H1 (cell line): ENCODE results near the gene DCAF8. TPM values are rescaled to one million over a fixed set of nuclear protein-coding genes. Genes with fewer than 3 reads are reported as not detected.

Source experiments
- CTCF ChIA-PET: fragments of 300-600 bp; sonication (Branson Sonifier 250); formaldehyde crosslinking; loops from one replicate; lab custom pipeline; 2021; ENCODE audit not compliant: partially characterized antibody; lab: Charles Lee
- POLR2A ChIA-PET: fragments of 300-600 bp; sonication (Branson Sonifier 250); formaldehyde crosslinking; loops from one replicate; lab custom pipeline; 2021; ENCODE audit warnings: inconsistent platforms; ENCODE audit not compliant: partially characterized antibody; lab: Charles Lee
- DNase-seq, 2 experiments: peaks; one replicate each; pipeline versions ENCODE4 v3.0.0 to v3.0.0-alpha.2; 2010 to 2022; ENCODE audit warnings: low spot score in 2 of 2, low read depth in 1 of 2, mixed read lengths in 1 of 2
- FAIRE-seq: peaks from 2 replicates; lab custom pipeline; 2011; peaks lifted over from hg19 to GRCh38; lab: Jason Lieb, UNC
- H2AFZ ChIP-seq: 2 replicates; pipeline ENCODE4 v1.8.1; 2012; ENCODE audit warnings: low read length, inconsistent platforms
- H2AK5ac ChIP-seq: 2 replicates; pipeline ENCODE4 v1.6.1; 2013; ENCODE audit warnings: low read depth, low read length
- H2BK120ac ChIP-seq: replicated peaks from 2 replicates; pipeline ENCODE3; 2013; ENCODE audit warnings: low read depth, low read length, inconsistent platforms
- H2BK12ac ChIP-seq: 2 replicates; pipeline ENCODE4 v1.6.1; 2013; ENCODE audit warnings: low read depth, low read length
- H2BK15ac ChIP-seq: 2 replicates; pipeline ENCODE4 v1.6.1; 2013; ENCODE audit warnings: low read length
- H2BK20ac ChIP-seq: 2 replicates; pipeline ENCODE4 v1.6.1; 2013; ENCODE audit warnings: low read length
- H2BK5ac ChIP-seq: 2 replicates; pipeline ENCODE4 v1.6.1; 2013; ENCODE audit warnings: low read depth, low read length
- H3K14ac ChIP-seq: 2 replicates; pipeline ENCODE4 v1.6.1; 2013; ENCODE audit warnings: inconsistent platforms; ENCODE audit not compliant: insufficient read length
- H3K18ac ChIP-seq: 2 replicates; pipeline ENCODE4 v1.6.1; 2013; ENCODE audit warnings: low read length; ENCODE audit errors: extremely low read depth
- H3K23ac ChIP-seq: 2 replicates; pipeline ENCODE4 v1.6.1; 2013; ENCODE audit warnings: inconsistent platforms; ENCODE audit not compliant: insufficient read length
- H3K23me2 ChIP-seq: 2 replicates; pipeline ENCODE4 v1.6.1; 2013; ENCODE audit warnings: low read depth, low read length
- H3K27ac ChIP-seq: 2 replicates; pipeline ENCODE4 v1.6.1; 2011; ENCODE audit warnings: low read depth, low read length, inconsistent platforms
- H3K27me3 ChIP-seq, 4 experiments: replicated peaks in 1 of 4; 1 replicate in 1 of 4; 2 replicates in 3 of 4; pipeline versions ENCODE4 v1.6.1 to v1.8.1; 2011 to 2013; ENCODE audit warnings: low read length in 3 of 4, mild to moderate bottlenecking in 3 of 4, inconsistent platforms in 2 of 4, mixed read lengths in 2 of 4, moderate library complexity in 1 of 4; ENCODE audit not compliant: control insufficient read depth in 3 of 4, insufficient read depth in 3 of 4; ENCODE audit errors: extremely low read depth in 1 of 4
- H3K36me3 ChIP-seq, 4 experiments: 2 replicates each; pipeline versions ENCODE4 v1.6.1 to v1.8.1; 2011 to 2013; ENCODE audit warnings: mild to moderate bottlenecking in 4 of 4, low read length in 3 of 4, moderate library complexity in 2 of 4, control low read depth in 1 of 4, inconsistent platforms in 1 of 4; ENCODE audit not compliant: insufficient read depth in 4 of 4, control insufficient read depth in 2 of 4
- H3K4ac ChIP-seq: replicated peaks from 2 replicates; pipeline ENCODE3; 2013; ENCODE audit warnings: low read length, low read depth, mixed read lengths, inconsistent platforms; ENCODE audit not compliant: insufficient read length
- H3K4me1 ChIP-seq, 4 experiments: replicated peaks in 1 of 4; 1 replicate in 1 of 4; 2 replicates in 3 of 4; pipeline versions ENCODE4 v1.6.1 to v1.8.1; 2011 to 2013; ENCODE audit warnings: low read length in 3 of 4, inconsistent platforms in 2 of 4, mixed read lengths in 1 of 4; ENCODE audit not compliant: insufficient read depth in 4 of 4, control insufficient read depth in 3 of 4
- H3K4me2 ChIP-seq, 2 experiments: 2 replicates each; pipeline versions ENCODE4 v1.6.1 to v1.8.1; 2011 to 2013; ENCODE audit warnings: low read depth in 2 of 2, low read length in 2 of 2, control low read depth in 1 of 2, inconsistent platforms in 1 of 2, mild to moderate bottlenecking in 1 of 2; ENCODE audit not compliant: insufficient read depth in 1 of 2
- H3K4me3 ChIP-seq, 4 experiments: fragments of 200-600, 300-600 bp in 1 of 4; sonication (generic), shearing (Covaris generic), sonication (Bioruptor Twin) in 1 of 4; 2 replicates each; pipeline versions ENCODE4 v1.5.1 to v1.8.1; 2011 to 2016; ENCODE audit warnings: low read length in 4 of 4, low read depth in 3 of 4, control low read depth in 2 of 4, inconsistent platforms in 2 of 4, mild to moderate bottlenecking in 2 of 4, mixed read lengths in 1 of 4, moderate library complexity in 1 of 4; ENCODE audit not compliant: insufficient read depth in 2 of 4; ENCODE audit errors: extremely low read depth in 1 of 4
- H3K56ac ChIP-seq: replicated peaks from 2 replicates; pipeline ENCODE3; 2013; ENCODE audit warnings: low read depth, mild to moderate bottlenecking, mixed read lengths, low read length, inconsistent platforms; ENCODE audit not compliant: insufficient read length
- H3K79me1 ChIP-seq: 2 replicates; pipeline ENCODE4 v1.6.1; 2013; ENCODE audit warnings: low read depth, low read length, control low read depth
- H3K79me2 ChIP-seq, 2 experiments: 2 replicates each; pipeline versions ENCODE4 v1.6.1 to v1.8.1; 2012 to 2013; ENCODE audit warnings: low read length in 2 of 2, mild to moderate bottlenecking in 2 of 2, inconsistent platforms in 1 of 2; ENCODE audit not compliant: insufficient read depth in 2 of 2, control insufficient read depth in 1 of 2
- H3K9ac ChIP-seq, 4 experiments: replicated peaks in 1 of 4; 1 replicate in 1 of 4; 2 replicates in 3 of 4; pipeline versions ENCODE4 v1.6.1 to v1.8.1; 2011 to 2013; ENCODE audit warnings: low read depth in 3 of 4, low read length in 3 of 4, control low read depth in 2 of 4, mild to moderate bottlenecking in 2 of 4, moderate library complexity in 2 of 4, inconsistent platforms in 1 of 4; ENCODE audit errors: extremely low read depth in 1 of 4
- H3K9me3 ChIP-seq, 2 experiments: 2 replicates each; pipeline versions ENCODE4 v1.6.1 to v1.8.1; 2012 to 2013; ENCODE audit warnings: mild to moderate bottlenecking in 2 of 2, moderate library complexity in 2 of 2, control low read depth in 1 of 2, inconsistent platforms in 1 of 2, low read depth in 1 of 2, low read length in 1 of 2, mixed read lengths in 1 of 2; ENCODE audit not compliant: insufficient read depth in 2 of 2
- H4K20me1 ChIP-seq, 2 experiments: replicated peaks in 1 of 2; 2 replicates each; pipeline versions ENCODE3 to v1.8.1; 2011 to 2013; ENCODE audit warnings: inconsistent platforms in 2 of 2, low read length in 2 of 2, mild to moderate bottlenecking in 1 of 2; ENCODE audit not compliant: insufficient read depth in 2 of 2, control insufficient read depth in 1 of 2
- H4K5ac ChIP-seq: 2 replicates; pipeline ENCODE4 v1.6.1; 2013; ENCODE audit warnings: low read length, low read depth, mixed read lengths, inconsistent platforms; ENCODE audit not compliant: insufficient read length
- H4K8ac ChIP-seq: 2 replicates; pipeline ENCODE4 v1.8.0; 2013; ENCODE audit warnings: mild to moderate bottlenecking, moderate library complexity, low read length, inconsistent platforms; ENCODE audit not compliant: insufficient read depth; ENCODE audit errors: extremely low read depth
- H4K91ac ChIP-seq: replicated peaks from 2 replicates; pipeline ENCODE3; 2013; ENCODE audit warnings: low read length, mixed read lengths, inconsistent platforms; ENCODE audit not compliant: insufficient read length
- FOSL1 ChIP-seq: IDR thresholded peaks from 2 replicates; pipeline ENCODE4 v1.6.1; 2011; ENCODE audit warnings: mild to moderate bottlenecking, low read depth, low read length, moderate library complexity; ENCODE audit not compliant: insufficient read depth
- HDAC2 ChIP-seq, 2 experiments: fragments of 300-600 bp in 1 of 2; sonication (generic) in 1 of 2; IDR thresholded peaks; 2 replicates each; pipeline ENCODE4 v1.6.1; 2011 to 2012; ENCODE audit warnings: low read depth in 2 of 2, low read length in 2 of 2, mild to moderate bottlenecking in 2 of 2, moderate library complexity in 2 of 2, borderline replicate concordance in 1 of 2, inconsistent platforms in 1 of 2
- KDM4A ChIP-seq: IDR thresholded peaks from one replicate; pipeline ENCODE4 v1.7.1; 2012; ENCODE audit warnings: low read depth, mild to moderate bottlenecking, moderate library complexity, low read length, inconsistent platforms; ENCODE audit not compliant: severe bottlenecking
- POLR2A ChIP-seq, 2 experiments: IDR thresholded peaks; 1 replicate in 1 of 2; 2 replicates in 1 of 2; pipeline ENCODE4 v1.6.1; 2011; ENCODE audit warnings: low read depth in 2 of 2, low read length in 2 of 2, mild to moderate bottlenecking in 2 of 2; ENCODE audit errors: control extremely low read depth in 1 of 2
- SIN3A ChIP-seq, 2 experiments: IDR thresholded peaks in 1 of 2; conservative IDR thresholded peaks in 1 of 2; 2 replicates each; pipeline ENCODE4 v1.6.1; 2011 to 2012; ENCODE audit warnings: low read length in 2 of 2, improper control_type of control experiment in 1 of 2, low read depth in 1 of 2, mild to moderate bottlenecking in 1 of 2
- SP1 ChIP-seq: IDR thresholded peaks from 2 replicates; pipeline ENCODE4 v1.6.1; 2011; ENCODE audit warnings: low read depth, low read length
- TBP ChIP-seq: IDR thresholded peaks from 2 replicates; pipeline ENCODE4 v1.6.1; 2011; ENCODE audit warnings: low read depth, low read length, improper control_type of control experiment
- WGBS, 2 experiments: shearing (Covaris generic) in 1 of 2; methylation state at CpG; one replicate each; pipeline versions ENCODE4 v1.1.6 to v1.1.7; 2013 to 2015; ENCODE audit warnings: low lambda C conversion rate in 2 of 2, mixed read lengths in 2 of 2, inconsistent platforms in 1 of 2, low coverage in 1 of 2, missing lambda C conversion rate in 1 of 2; ENCODE audit not compliant: insufficient replicate concordance in 2 of 2, insufficient coverage in 1 of 2, insufficient read length in 1 of 2; ENCODE audit errors: extremely low coverage in 1 of 2, missing lambda C conversion rate in 1 of 2; 5-methylcytosine and 5-hydroxymethylcytosine counted together
- polyA plus RNA-seq, 7 experiments: library from polyadenylated mRNA; depleted of rRNA in 3 of 7; stranded (reverse) in 5 of 7; unstranded in 2 of 7; fragments of >200 nt in 5 of 7; fragments of 200-250 nt in 2 of 7; gene quantifications; 1 replicate in 5 of 7; 2 replicates in 1 of 7; 4 replicates in 1 of 7; pipeline versions ENCODE4 v1.2.1 to v1.2.3, GENCODE V29; 2011 to 2013; ENCODE audit warnings: missing spikeins in 2 of 7, mixed read lengths in 2 of 7
- total RNA-seq: library from RNA; stranded (reverse); fragmentation: NEBNext Ultra II Directional; extraction: Animal tissue kit (Norgen Biotek cat#: 25700); gene quantifications from 2 replicates; pipeline ENCODE4 v1.2.1, GENCODE V29; 2021
- TF ChIP-seq, protein P1 (sequence below): IDR thresholded peaks from 2 replicates; pipeline ENCODE4 v1.6.1; 2011; ENCODE audit warnings: low read length, improper control_type of control experiment

Gene DCAF8
- total and polyA plus RNA-seq, 2 of the 8 experiments (the other 6 are each of a cell fraction or from before 2014, with no cell fraction given): 68.2 to 110 TPM

DNA sequence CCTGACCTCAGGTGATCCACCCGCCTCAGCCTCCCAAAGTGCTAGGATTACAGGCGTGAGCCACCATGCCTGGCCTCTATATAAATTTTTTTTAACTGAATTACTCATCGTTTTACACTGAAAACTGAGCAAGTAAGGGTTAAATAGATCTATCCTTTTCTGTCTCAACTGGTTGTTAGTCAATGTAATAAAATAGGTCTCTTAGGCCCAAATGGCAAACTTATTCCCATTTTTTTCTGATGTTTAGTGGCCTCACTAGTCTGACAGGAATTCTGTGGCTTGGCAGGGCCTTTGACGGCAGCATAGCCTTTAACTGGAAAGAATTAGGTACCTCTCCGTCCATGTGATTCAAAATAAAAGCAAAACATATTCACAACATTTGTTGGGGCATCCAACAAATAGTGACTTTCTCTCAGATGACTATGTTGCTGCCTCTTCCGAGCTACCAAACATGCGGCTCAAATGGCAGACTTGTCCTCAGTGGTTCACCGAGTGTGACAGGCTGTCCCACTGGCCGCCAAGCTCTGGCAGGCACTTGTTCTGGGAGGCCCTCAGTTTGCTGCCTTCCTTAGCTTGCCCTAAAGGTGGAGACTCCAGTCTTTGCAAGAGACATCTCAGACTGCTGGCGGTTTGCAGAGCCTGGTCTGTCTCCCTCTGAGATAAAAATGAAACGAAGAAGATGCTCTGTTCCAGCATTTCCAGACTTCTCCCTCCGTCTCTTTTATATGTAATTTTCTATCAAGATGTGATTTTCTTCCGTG is 93.6 kb downstream of the DCAF8 start:
- H3K9ac ChIP-seq: no peak overlapping the region
- H4K20me1 ChIP-seq: no peaks in the 10 kb centered on the region
- peaks cover 12 to 28% (median 22%) of the 10 kb centered on the region in 4 experiments; a peak in 6 of 7 replicates for H3K4me1 ChIP-seq
- peak overlapping the region; percentile 79 for H4K91ac ChIP-seq
- H2BK5ac ChIP-seq: peak overlapping the region; percentile 98; the same call in 1 of the 2 replicates
- H3K36me3 ChIP-seq: no peaks in the 10 kb centered on the region
- ChIA-PET POLR2A (interaction anchor here (0.7 to 11.8 kb wide), 29 partner anchors 8 to 232 kb away, joined by 3 to 107 read pairs (median 4); partner anchors contain the start of genes ATP1A4, CASQ1, DCAF8 and IGSF8), CTCF (interaction anchor here (0.6 to 18.4 kb wide), 29 partner anchors 9 to 123 kb away, joined by 3 to 257 read pairs (median 5); partner anchors contain the start of genes ATP1A2, CASQ1, IGSF8 and KCNJ9)
- FAIRE-seq (no peak), DNase-seq (peak in 1 of 2 experiments; percentile 61)
- H2AK5ac ChIP-seq: peak overlapping the region; percentile 83; the same call in 1 of the 2 replicates
- H2BK12ac ChIP-seq: peak overlapping the region; percentile 99
- H3K4me3 ChIP-seq: peak overlapping the region in 3 of 4 experiments; percentile 7 to 50 (median 13); a peak in 5 of 8 replicates
- H3K23ac ChIP-seq: no peak overlapping the region
- H3K79me2 ChIP-seq: no peaks in the 10 kb centered on the region
- peak overlapping the region; percentile 58 for H2BK120ac ChIP-seq
- H3K23me2 ChIP-seq: peaks cover 3% of the 10 kb centered on the region; the same call in 1 of the 2 replicates
- H2BK15ac ChIP-seq: no peak overlapping the region
- no peak overlapping the region for H3K56ac ChIP-seq
- no peak overlapping the region for H4K8ac ChIP-seq
- H2AFZ ChIP-seq: no peak overlapping the region
- no peaks in the 10 kb centered on the region for H3K79me1 ChIP-seq
- H3K4ac ChIP-seq: peak overlapping the region; percentile 42
- 0 out of 2 replicates have a peak overlapping the region, but pooled peaks have one; percentile 12 for H3K18ac ChIP-seq
- no peak overlapping the region for H3K27ac ChIP-seq
- H3K27me3 ChIP-seq: peaks cover 0 to 2% (median under 1%) of the 10 kb centered on the region in 4 experiments; a peak in 2 of 7 replicates
- H3K9me3 ChIP-seq: no peaks in the 10 kb centered on the region
- H3K4me2 ChIP-seq: peak overlapping the region; percentile 14 to 60; a peak in 3 of 4 replicates
- no peak overlapping the region for H4K5ac ChIP-seq
- peak overlapping the region; percentile 94; the same call in 1 of the 2 replicates for H2BK20ac ChIP-seq
- 39% methylated on average over 13 of the region's 13 CpGs; no CpG with 5 or more reads in 1 of the 2 experiments for WGBS, 2 experiments
- no peak overlapping the region for H3K14ac ChIP-seq
- no peak for TF ChIP-seq HDAC2 (IDR thresholded peaks at IDR 0.05; ENCODE audit: borderline replicate concordance in 1 of 2, low read depth in 2 of 2, low read length in 2 of 2)
- peak in 1 of 2 experiments; percentile 44; a peak in 1 of 4 replicates for TF ChIP-seq SIN3A (conservative IDR thresholded peaks at IDR 0.05 in 1 of 2, IDR thresholded peaks at IDR 0.05 in 1 of 2; ENCODE audit: low read depth in 1 of 2, low read length in 2 of 2)
- TF ChIP-seq FOSL1: no peak
- 0 out of 2 replicates have a peak, but pooled peaks have one; percentile 29 for TF ChIP-seq TBP
- no peak for TF ChIP-seq POLR2A (IDR thresholded peaks at IDR 0.05; ENCODE audit: control extremely low read depth in 1 of 2, low read depth in 2 of 2, low read length in 2 of 2)
- TF ChIP-seq KDM4A: no peak
- TF ChIP-seq, protein P1, sequence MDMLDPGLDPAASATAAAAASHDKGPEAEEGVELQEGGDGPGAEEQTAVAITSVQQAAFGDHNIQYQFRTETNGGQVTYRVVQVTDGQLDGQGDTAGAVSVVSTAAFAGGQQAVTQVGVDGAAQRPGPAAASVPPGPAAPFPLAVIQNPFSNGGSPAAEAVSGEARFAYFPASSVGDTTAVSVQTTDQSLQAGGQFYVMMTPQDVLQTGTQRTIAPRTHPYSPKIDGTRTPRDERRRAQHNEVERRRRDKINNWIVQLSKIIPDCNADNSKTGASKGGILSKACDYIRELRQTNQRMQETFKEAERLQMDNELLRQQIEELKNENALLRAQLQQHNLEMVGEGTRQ: no peak
- no peak for TF ChIP-seq SP1
